Measurements from ENCODE around the gene GTF3A. TPM values are rescaled to one million over a fixed set of nuclear protein-coding genes. Genes with fewer than 3 reads are reported as not detected.

Gene GTF3A
- total and polyA plus RNA-seq, 2 donors: 67.8 to 117 TPM

- H3K36me3 ChIP-seq (ENCODE audit: insufficient read depth): no peaks in the 10 kb centered on the region
- DNase-seq (ENCODE audit: extremely low spot score): no peak
- H3K4me1 ChIP-seq (ENCODE audit: insufficient read depth): peaks cover 2% of the 10 kb centered on the region
- H3K27ac ChIP-seq (ENCODE audit: low read depth): no peak overlapping the region
- H3K4me3 ChIP-seq (ENCODE audit: low read depth, low read length): no peak overlapping the region
- 85% methylated on average over 4 of the region's 4 CpGs for WGBS
Observed at GRCh38 chr13:27448308-27448707, 23.9 kb downstream of the GTF3A start.

- Histone ChIP-seq H3K36me3 (ENCODE audit: insufficient read depth) (no peaks in the 10 kb centered on the region), H3K4me1 (ENCODE audit: insufficient read depth) (peaks cover 2% of the 10 kb centered on the region), H3K4me3 (ENCODE audit: low read depth, low read length) (peak overlapping the region; percentile 76), H3K27ac (ENCODE audit: low read depth) (peak overlapping the region; percentile 96)
- DNase-seq (ENCODE audit: extremely low spot score): no peak
- 50% methylated on average over 15 of the region's 15 CpGs for WGBS
Observed at GRCh38 chr13:27449081-27449603, 24.7 kb downstream of the GTF3A start.

DNA sequence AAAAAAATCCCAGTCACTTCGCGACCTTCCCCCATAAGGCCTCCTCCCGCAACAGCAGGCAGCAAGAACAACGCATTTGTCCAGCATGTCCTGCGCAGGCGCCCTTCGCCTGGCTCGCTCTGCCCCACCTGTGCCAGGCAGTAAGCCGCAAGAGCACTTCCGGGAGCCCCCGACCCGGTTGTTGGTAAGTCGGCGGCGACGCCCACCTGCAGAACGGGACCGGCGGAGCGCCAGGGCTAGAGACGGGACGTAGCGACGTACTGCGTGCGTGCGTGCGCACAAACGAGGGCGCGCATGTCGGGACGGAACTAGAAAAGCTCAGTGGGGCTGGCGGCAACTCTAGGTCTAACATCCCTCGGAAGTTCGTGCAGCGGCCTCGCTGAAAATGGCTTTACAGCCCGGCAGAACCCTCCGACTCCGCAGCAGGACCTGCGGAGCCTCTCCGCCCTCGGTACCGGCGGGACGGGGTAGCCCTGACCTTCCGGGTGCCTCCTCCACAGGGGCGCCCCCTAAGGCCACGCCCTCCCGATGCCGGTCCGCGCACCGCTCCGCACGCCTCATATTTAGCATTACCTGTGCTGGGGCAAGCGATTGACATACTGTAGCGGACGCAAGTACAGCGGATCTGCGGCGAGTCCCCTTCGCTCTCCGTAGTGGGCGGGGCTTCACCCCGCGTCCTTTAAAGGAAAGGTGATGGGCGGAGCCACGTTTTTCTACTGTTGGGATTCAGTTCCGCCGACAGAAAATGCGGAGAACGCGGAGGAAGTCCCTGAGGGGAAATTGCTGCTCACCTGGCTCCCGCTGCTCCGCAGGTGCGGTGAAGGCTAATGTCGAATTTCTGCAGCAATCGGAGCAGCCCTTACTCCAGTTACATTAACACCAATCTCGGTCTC is 25.8 kb downstream of the GTF3A start, which contains the start of gene MTIF3:
Gene MTIF3 (minus strand): TSS at position 629 of the 893 bp plus-strand sequence. CDS start 10,116 bp downstream, outside the sequence.
- DNase-seq (ENCODE audit: extremely low spot score): peak; percentile 94
- under 1% methylated on average over 81 of the region's 81 CpGs for WGBS
- Histone ChIP-seq H3K36me3 (ENCODE audit: insufficient read depth) (no peaks in the 10 kb centered on the region), H3K27ac (ENCODE audit: low read depth) (peak within 1 kb of the TSS; percentile 96), H3K4me1 (ENCODE audit: insufficient read depth) (peaks cover 2% of the 10 kb centered on the region), H3K4me3 (ENCODE audit: low read depth, low read length) (peak within 1 kb of the TSS; percentile 76)

DNA sequence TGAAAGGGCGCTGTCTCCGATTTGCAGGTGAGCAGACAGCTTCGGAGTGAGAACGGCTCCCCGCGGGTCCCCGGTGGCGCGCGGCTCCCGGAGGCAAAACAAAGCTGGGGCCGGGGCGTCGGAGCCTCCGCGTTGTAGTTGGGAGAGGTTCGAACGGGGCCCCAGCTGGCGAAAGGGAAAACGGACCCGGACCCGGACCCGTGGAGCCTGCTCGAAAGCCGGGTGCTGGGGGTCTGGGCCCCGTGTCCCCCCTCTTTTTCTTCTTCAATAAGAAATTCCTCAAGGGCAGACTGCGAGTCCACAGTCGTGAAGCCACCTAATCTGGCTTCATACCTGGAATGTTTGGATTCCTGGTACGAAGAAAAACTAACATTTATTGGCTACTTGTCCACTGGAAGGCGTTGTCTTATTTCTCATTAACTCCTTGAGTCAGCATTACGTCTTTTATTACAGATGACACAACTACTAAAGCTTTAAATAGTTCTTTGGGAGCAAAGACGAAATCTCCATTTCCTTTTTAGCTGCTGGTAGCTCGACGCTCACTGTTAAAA is 26.6 kb downstream of the GTF3A start:
- peak overlapping the region; percentile 76 for H3K4me3 ChIP-seq (ENCODE audit: low read depth, low read length)
- no peaks in the 10 kb centered on the region for H3K36me3 ChIP-seq (ENCODE audit: insufficient read depth)
- H3K4me1 ChIP-seq (ENCODE audit: insufficient read depth): peaks cover 2% of the 10 kb centered on the region
- DNase-seq (ENCODE audit: extremely low spot score): peak; percentile 42
- H3K27ac ChIP-seq (ENCODE audit: low read depth): peak overlapping the region; percentile 95
- under 1% methylated on average over 34 of the region's 34 CpGs for WGBS

DNA sequence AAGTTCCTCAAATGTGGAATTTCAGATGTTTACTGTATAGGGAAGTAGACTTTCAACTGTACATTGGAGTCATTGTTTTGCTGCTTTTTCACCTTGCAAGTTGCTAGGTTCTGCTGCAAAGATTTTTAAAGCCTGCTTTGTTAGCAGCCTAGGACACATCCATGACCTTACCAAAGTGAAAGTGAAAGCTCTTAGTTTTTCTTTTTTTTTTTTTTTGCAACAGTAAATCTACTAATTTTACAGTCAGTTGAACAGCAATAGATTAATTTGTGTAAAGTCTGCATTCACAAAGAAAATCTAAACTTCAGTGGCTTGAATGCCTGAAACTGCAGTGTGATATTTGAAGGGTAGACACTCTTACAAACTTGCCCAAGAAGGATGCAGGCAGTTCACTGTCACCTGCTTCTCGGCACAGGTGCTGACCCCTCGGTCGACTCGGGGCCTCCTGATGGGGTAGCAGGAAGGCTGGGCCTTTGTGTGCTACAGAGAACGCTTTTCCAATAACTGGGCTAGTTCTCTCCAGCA is 31.0 kb downstream of the GTF3A start:
- no peak overlapping the region for H3K4me3 ChIP-seq (ENCODE audit: low read depth, low read length)
- H3K36me3 ChIP-seq (ENCODE audit: insufficient read depth): no peaks in the 10 kb centered on the region
- no peak for DNase-seq (ENCODE audit: extremely low spot score)
- no peaks in the 10 kb centered on the region for H3K4me1 ChIP-seq (ENCODE audit: insufficient read depth)
- no peak overlapping the region for H3K27ac ChIP-seq (ENCODE audit: low read depth)
- 25% methylated on average over 5 of the region's 5 CpGs for WGBS

DNA sequence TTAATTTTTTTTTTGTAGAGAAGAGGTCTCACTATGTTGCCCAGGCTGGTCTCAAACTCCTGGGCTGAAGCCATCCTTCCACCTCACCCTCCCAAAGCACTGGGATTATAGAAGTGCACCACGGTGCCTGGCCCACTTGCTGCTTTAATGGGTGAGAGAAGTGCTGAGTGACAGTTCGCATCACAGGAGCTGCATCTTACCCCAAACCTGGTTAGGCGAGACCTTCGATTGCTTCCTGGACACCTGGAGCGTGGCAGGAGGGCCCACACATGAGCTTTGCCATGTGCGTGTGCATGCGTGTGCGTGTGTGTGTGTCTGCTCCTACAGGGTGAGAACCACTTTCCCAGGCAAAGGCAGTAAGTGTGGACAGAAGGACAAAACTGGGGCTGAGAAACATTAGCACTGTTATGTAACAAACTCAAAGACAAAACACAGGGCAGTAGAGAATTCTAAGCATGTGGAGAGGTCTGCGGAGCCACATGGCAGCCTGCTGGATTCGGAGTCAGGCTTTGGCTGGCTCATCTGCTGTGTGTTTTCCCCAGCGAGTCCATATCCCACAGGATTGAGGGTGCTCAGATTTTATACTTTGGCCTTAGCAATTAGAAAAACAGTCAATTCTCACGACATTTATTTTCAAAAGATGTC is 37.6 kb downstream of the GTF3A start:
- no peaks in the 10 kb centered on the region for H3K4me1 ChIP-seq (ENCODE audit: insufficient read depth)
- no peaks in the 10 kb centered on the region for H3K36me3 ChIP-seq (ENCODE audit: insufficient read depth)
- no peak overlapping the region for H3K27ac ChIP-seq (ENCODE audit: low read depth)
- 70% methylated on average over 12 of the region's 12 CpGs for WGBS
- no peak for DNase-seq (ENCODE audit: extremely low spot score)
- H3K4me3 ChIP-seq (ENCODE audit: low read depth, low read length): no peak overlapping the region

DNA sequence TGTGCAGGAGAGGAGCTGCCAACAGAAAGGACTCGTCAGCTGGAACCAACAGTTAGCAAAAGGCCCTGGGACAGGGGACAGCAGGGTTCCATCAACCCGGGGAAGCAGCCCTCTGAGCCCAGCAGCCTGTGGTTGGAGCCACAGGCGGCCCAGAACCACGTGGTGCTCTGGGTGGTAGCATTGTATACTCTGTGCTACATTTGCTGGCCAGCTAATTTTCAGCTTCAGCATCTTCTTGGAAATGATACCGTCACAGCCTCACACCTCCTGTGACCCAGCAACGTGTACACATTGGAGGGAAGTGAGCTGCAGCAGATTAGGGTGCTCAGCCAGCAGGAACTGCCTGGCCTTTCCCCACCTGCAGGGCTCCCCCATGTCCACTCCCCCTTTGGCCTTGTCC is 39.1 kb downstream of the GTF3A start:
- no peaks in the 10 kb centered on the region for H3K36me3 ChIP-seq (ENCODE audit: insufficient read depth)
- H3K4me3 ChIP-seq (ENCODE audit: low read depth, low read length): no peak overlapping the region
- 70% methylated on average over 6 of the region's 6 CpGs for WGBS
- DNase-seq (ENCODE audit: extremely low spot score): no peak
- H3K4me1 ChIP-seq (ENCODE audit: insufficient read depth): no peaks in the 10 kb centered on the region
- H3K27ac ChIP-seq (ENCODE audit: low read depth): no peak overlapping the region

DNA sequence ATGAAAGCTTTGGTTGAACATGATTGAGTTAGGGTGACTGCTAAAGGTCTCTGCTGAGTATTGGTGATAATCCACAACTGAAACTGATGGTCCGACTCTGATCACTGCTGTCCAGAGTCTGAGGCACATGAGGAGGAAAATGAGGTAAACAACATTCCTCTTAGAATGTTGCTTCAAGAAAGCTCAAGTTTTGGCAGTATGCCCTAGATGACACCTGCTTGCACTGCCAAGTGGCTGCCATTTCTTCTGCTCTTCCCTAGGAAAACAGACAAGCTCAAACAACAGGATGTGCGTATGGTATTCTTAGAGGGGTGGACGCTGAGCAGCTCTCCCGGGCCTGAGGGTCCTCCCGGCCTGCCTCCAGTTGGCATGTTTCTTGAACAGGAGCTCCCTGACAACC is 41.2 kb downstream of the GTF3A start:
- no peaks in the 10 kb centered on the region for H3K4me1 ChIP-seq (ENCODE audit: insufficient read depth)
- no peaks in the 10 kb centered on the region for H3K36me3 ChIP-seq (ENCODE audit: insufficient read depth)
- 57% methylated on average over 5 of the region's 5 CpGs for WGBS
- no peak overlapping the region for H3K27ac ChIP-seq (ENCODE audit: low read depth)
- DNase-seq (ENCODE audit: extremely low spot score): no peak
- no peak overlapping the region for H3K4me3 ChIP-seq (ENCODE audit: low read depth, low read length)

DNA sequence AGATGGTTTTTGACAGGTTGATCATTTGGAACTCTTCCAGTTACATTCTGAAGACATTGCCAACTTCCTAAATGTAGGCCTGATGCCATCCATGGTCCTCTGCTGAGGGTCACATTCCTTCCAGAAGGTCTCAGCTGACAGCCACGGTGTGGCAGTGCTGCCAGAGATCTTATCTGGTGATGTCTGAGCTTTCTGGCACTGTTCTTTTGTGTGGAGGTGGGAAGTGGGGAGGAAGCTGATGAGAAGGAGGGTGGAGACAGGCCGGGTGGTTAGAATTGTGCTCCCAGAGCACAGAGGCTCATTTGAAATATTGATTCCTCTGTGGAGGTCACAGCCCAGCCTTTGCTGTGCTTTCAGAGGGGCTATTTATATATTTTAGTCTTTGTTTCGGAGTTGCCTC is 42.1 kb downstream of the GTF3A start:
- H3K4me3 ChIP-seq (ENCODE audit: low read depth, low read length): no peak overlapping the region
- H3K36me3 ChIP-seq (ENCODE audit: insufficient read depth): no peaks in the 10 kb centered on the region
- H3K27ac ChIP-seq (ENCODE audit: low read depth): no peak overlapping the region
- no peaks in the 10 kb centered on the region for H3K4me1 ChIP-seq (ENCODE audit: insufficient read depth)
- WGBS: 25% methylated on average over 3 of the region's 3 CpGs
- DNase-seq (ENCODE audit: extremely low spot score): no peak

DNA sequence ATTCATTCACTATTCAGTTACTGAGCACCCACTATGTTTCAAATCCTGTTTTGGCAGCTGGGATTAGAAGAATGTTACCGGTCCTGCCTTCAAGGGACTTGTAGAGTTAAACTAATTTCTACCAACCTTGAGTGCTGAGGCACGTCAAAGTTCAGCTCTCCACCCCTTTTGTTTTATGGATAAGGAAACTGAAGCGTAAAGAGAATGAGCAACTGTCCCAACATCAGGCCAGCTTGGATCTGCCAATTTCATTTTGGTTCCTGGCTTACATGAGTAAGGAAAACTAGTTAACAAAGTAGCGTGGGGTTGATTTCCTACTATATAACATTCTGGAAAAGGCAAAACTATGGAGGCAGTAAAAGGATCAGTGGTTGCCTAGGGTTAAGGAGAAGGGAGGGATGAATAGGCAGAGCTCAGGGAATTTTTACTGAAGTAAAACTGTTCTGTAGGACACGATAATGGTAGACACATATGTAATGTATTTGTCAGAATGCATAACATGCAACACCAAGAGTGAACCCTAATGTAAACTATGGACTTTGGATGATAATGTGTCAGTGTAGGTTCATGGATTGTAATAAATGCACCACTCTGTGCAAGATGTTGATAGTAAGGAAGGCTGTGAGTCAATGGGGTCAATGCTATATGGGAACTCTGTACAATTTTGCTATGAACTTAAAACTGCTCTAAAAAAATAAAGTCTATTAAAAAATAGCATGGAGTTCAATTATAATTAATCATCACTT is 45.8 kb downstream of the GTF3A start:
- 58% methylated on average over 5 of the region's 5 CpGs for WGBS
- no peak for DNase-seq (ENCODE audit: extremely low spot score)
- no peak overlapping the region for H3K27ac ChIP-seq (ENCODE audit: low read depth)
- no peak overlapping the region for H3K4me3 ChIP-seq (ENCODE audit: low read depth, low read length)
- no peaks in the 10 kb centered on the region for H3K36me3 ChIP-seq (ENCODE audit: insufficient read depth)
- no peaks in the 10 kb centered on the region for H3K4me1 ChIP-seq (ENCODE audit: insufficient read depth)

DNA sequence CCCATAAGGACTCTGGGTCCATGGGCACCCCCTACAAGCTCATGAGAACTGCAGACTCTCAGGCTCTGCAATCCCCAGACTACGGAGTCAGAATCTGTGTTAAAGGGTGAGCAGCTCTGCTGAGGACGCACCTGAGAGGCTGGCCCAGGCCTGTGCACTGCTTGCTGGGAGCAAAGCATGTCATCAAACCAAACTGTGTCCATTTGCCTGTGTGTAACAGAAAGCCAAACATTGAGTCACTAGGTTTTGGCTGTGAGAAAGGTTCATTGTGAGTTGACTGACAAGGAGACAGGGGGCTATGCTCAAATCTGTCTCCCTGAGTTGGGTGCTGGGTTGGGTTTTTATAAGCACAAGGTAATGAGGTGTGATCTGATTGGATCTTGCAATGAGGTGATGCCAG is 48.0 kb downstream of the GTF3A start:
- WGBS: 74% methylated on average over 2 of the region's 2 CpGs
- H3K36me3 ChIP-seq (ENCODE audit: insufficient read depth): no peaks in the 10 kb centered on the region
- H3K4me1 ChIP-seq (ENCODE audit: insufficient read depth): no peaks in the 10 kb centered on the region
- no peak overlapping the region for H3K27ac ChIP-seq (ENCODE audit: low read depth)
- DNase-seq (ENCODE audit: extremely low spot score): no peak
- H3K4me3 ChIP-seq (ENCODE audit: low read depth, low read length): no peak overlapping the region

- Histone ChIP-seq H3K27ac (ENCODE audit: low read depth) (no peak overlapping the region), H3K36me3 (ENCODE audit: insufficient read depth) (no peaks in the 10 kb centered on the region), H3K4me3 (ENCODE audit: low read depth, low read length) (no peak overlapping the region), H3K4me1 (ENCODE audit: insufficient read depth) (no peaks in the 10 kb centered on the region)
- 84% methylated on average over 3 of the region's 3 CpGs for WGBS
- DNase-seq (ENCODE audit: extremely low spot score): no peak
Observed at GRCh38 chr13:27472941-27473340, 48.5 kb downstream of the GTF3A start.

DNA sequence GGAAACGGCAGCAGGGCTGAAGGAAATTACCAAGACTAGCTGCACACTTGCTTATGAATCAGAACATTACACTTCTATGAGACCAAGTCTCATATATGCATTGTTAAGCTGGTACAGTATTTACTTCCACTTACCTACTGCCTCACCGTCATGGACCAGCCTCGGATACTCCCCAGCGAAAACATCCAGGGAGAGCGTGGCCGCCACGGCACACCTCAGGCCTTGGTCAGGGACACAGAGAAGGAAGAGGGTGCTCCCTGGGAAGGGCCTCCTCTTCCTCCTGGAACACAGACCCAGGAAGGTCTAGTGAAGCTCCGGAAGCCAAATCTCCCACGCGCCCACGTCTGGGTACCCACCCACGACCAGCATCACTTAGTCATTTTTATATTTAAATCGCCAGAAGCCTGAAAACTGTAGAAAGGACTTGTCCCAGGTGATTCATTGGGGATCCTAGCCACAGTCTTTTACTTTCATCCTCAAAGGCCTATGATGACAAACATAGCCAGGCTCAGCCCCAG is 50.4 kb downstream of the GTF3A start:
- Histone ChIP-seq H3K36me3 (ENCODE audit: insufficient read depth) (no peaks in the 10 kb centered on the region), H3K27ac (ENCODE audit: low read depth) (no peak overlapping the region), H3K4me3 (ENCODE audit: low read depth, low read length) (no peak overlapping the region), H3K4me1 (ENCODE audit: insufficient read depth) (no peaks in the 10 kb centered on the region)
- WGBS: 92% methylated on average over 13 of the region's 13 CpGs
- DNase-seq (ENCODE audit: extremely low spot score): no peak

Measured in urinary bladder (tissue), 4 donors.